Medulla oblongata (tissue), 1 donor: ENCODE measurements around the gene PCBP4.

ENCODE experiments used
- DNase-seq: peaks from one replicate; pipeline ENCODE4 v3.0.0-alpha.2; 2015; ENCODE audit errors: extremely low spot score

Gene PCBP4

GRCh38 chr3:51908026-51908425 lies 59.2 kb downstream of the PCBP4 start:
- no peak for DNase-seq
